Caco-2 (cell line): ENCODE measurements around the gene CIB2. TPM values are rescaled to one million over a fixed set of nuclear protein-coding genes. Genes with fewer than 3 reads are reported as not detected.

Experiments
- BruUV-seq: library from RNA; stranded (reverse); fragments of 400-500 nt; replicated peaks from 2 replicates; lab custom pipeline; 2021; lab: Mats Ljungman, UMichigan
- CTCF ChIA-PET: fragments of 300-600 bp; sonication (Branson Sonifier 250); formaldehyde crosslinking; loops from one replicate; lab custom pipeline; 2022; ENCODE audit warnings: antibody characterized with exemption; lab: Charles Lee
- POLR2A ChIA-PET: fragments of 300-600 bp; sonication (Branson Sonifier 250); formaldehyde crosslinking; loops from one replicate; lab custom pipeline; 2022; ENCODE audit warnings: antibody characterized with exemption; lab: Charles Lee
- DNase-seq, 2 experiments: peaks; one replicate each; pipeline versions ENCODE4 v3.0.0 to v3.0.0-alpha.2; 2020 to 2022
- H3K27me3 ChIP-seq: replicated peaks from 2 replicates; pipeline ENCODE4 v1.6.0; 2011; ENCODE audit warnings: low read length; ENCODE audit not compliant: control insufficient read depth, insufficient read depth
- H3K36me3 ChIP-seq: 2 replicates; pipeline ENCODE4 v1.5.1; 2011; ENCODE audit warnings: low read length; ENCODE audit not compliant: control insufficient read depth, insufficient read depth
- H3K4me1 ChIP-seq: fragments of 250-450 bp; sonication (Bioruptor Pico); 2 replicates; pipeline ENCODE4 v1.5.1; 2020; ENCODE audit warnings: mild to moderate bottlenecking
- H3K4me3 ChIP-seq: 2 replicates; pipeline ENCODE4 v1.5.1; 2011; ENCODE audit warnings: low read depth, mild to moderate bottlenecking, control low read depth, low read length
- H3K9me3 ChIP-seq: fragments of 250-450 bp; sonication (Bioruptor Pico); 2 replicates; pipeline ENCODE4 v1.5.1; 2020; ENCODE audit warnings: mild to moderate bottlenecking, moderate library complexity
- H3K27ac Mint-ChIP-seq: one replicate; pipeline ENCODE4 v1.8.0; 2022; ENCODE audit warnings: mixed read lengths; ENCODE audit not compliant: unreplicated experiment
- H3K27me3 Mint-ChIP-seq: one replicate; pipeline ENCODE4 v1.8.0; 2022; ENCODE audit warnings: mixed read lengths; ENCODE audit not compliant: insufficient read depth, unreplicated experiment
- H3K36me3 Mint-ChIP-seq: one replicate; pipeline ENCODE4 v1.8.0; 2022; ENCODE audit warnings: mild to moderate bottlenecking, mixed read lengths; ENCODE audit not compliant: insufficient read depth, unreplicated experiment
- H3K4me1 Mint-ChIP-seq: one replicate; pipeline ENCODE4 v1.8.0; 2022; ENCODE audit warnings: low read depth, mixed read lengths; ENCODE audit not compliant: unreplicated experiment
- H3K4me3 Mint-ChIP-seq: one replicate; pipeline ENCODE4 v1.8.0; 2022; ENCODE audit warnings: mild to moderate bottlenecking, moderate library complexity, mixed read lengths; ENCODE audit not compliant: unreplicated experiment
- H3K9me3 Mint-ChIP-seq: one replicate; pipeline ENCODE4 v1.8.0; 2022; ENCODE audit warnings: mixed read lengths; ENCODE audit not compliant: unreplicated experiment
- CTCF ChIP-seq, 2 experiments: fragments of 200-600 bp in 1 of 2; IDR thresholded peaks; 1 replicate in 1 of 2; 2 replicates in 1 of 2; pipeline versions ENCODE4 v1.5.1 to v1.8.0; 2011 to 2022; ENCODE audit warnings: antibody characterized with exemption in 1 of 2, control low read depth in 1 of 2, inconsistent platforms in 1 of 2, low read depth in 1 of 2, low read length in 1 of 2, mild to moderate bottlenecking in 1 of 2, moderate library complexity in 1 of 2; ENCODE audit not compliant: insufficient read depth in 1 of 2, severe bottlenecking in 1 of 2, unreplicated experiment in 1 of 2
- intact Hi-C: fragments of 100-400 bp; cut with micrococcal nuclease; formaldehyde crosslinking; loops from one replicate; pipeline ENCODE4 v1.10.0; 2022; ENCODE audit not compliant: unreplicated experiment
- total RNA-seq: library from RNA; stranded (reverse); gene quantifications from 2 replicates; pipeline ENCODE4 v1.2.3, GENCODE V29; 2022

The CIB2 gene
- total RNA-seq, 1 experiment from 2014 or later = 0.75 TPM

- Mint-ChIP-seq H3K36me3 (no peaks in the 10 kb centered on the region), H3K27me3 (no peaks in the 10 kb centered on the region), H3K27ac (no peak overlapping the region), H3K4me3 (no peak overlapping the region), H3K9me3 (no peaks in the 10 kb centered on the region), H3K4me1 (peaks cover 7% of the 10 kb centered on the region)
- DNase-seq = no peak
- Histone ChIP-seq H3K36me3 (no peaks in the 10 kb centered on the region), H3K4me3 (no peak overlapping the region), H3K27me3 (no peaks in the 10 kb centered on the region), H3K4me1 (no peaks in the 10 kb centered on the region), H3K9me3 (no peaks in the 10 kb centered on the region)
- intact Hi-C loops = no loop called here
- no TSS peak for BruUV-seq
- ChIA-PET CTCF (interaction anchor here (0.8 to 2.5 kb wide), 3 partner anchors 15 to 84 kb away, joined by 3 to 26 read pairs (median 3); no protein-coding TSS in a partner anchor), POLR2A (no interaction called here)
- TF ChIP-seq CTCF (IDR thresholded peaks at IDR 0.05; ENCODE audit: insufficient read depth in 1 of 2, low read depth in 1 of 2, low read length in 1 of 2, severe bottlenecking in 1 of 2, unreplicated experiment in 1 of 2) = no peak
These were observed 19.5 kb downstream of the CIB2 start for GRCh38 chr15:78111788-78112187.

- H3K9me3 ChIP-seq = no peaks in the 10 kb centered on the region
- H3K4me1 Mint-ChIP-seq = peaks cover 7% of the 10 kb centered on the region
- TF ChIP-seq CTCF (IDR thresholded peaks at IDR 0.05; ENCODE audit: insufficient read depth in 1 of 2, low read depth in 1 of 2, low read length in 1 of 2, severe bottlenecking in 1 of 2, unreplicated experiment in 1 of 2) = no peak
- no peak overlapping the region for H3K4me3 Mint-ChIP-seq
- POLR2A ChIA-PET = no interaction called here
- DNase-seq = no peak
- no peak overlapping the region for H3K4me3 ChIP-seq
- H3K9me3 Mint-ChIP-seq = no peaks in the 10 kb centered on the region
- no peaks in the 10 kb centered on the region for H3K27me3 Mint-ChIP-seq
- H3K36me3 ChIP-seq = no peaks in the 10 kb centered on the region
- intact Hi-C loops = no loop called here
- H3K4me1 ChIP-seq = no peaks in the 10 kb centered on the region
- H3K27ac Mint-ChIP-seq = no peak overlapping the region
- no peaks in the 10 kb centered on the region for H3K27me3 ChIP-seq
- CTCF ChIA-PET = interaction anchor here (0.6 to 0.9 kb wide), 2 partner anchors 16 to 85 kb away, joined by 3 read pairs; no protein-coding TSS in a partner anchor
- H3K36me3 Mint-ChIP-seq = no peaks in the 10 kb centered on the region
- no TSS peak for BruUV-seq
These were observed 20.2 kb downstream of the CIB2 start for GRCh38 chr15:78110916-78111475.

DNA sequence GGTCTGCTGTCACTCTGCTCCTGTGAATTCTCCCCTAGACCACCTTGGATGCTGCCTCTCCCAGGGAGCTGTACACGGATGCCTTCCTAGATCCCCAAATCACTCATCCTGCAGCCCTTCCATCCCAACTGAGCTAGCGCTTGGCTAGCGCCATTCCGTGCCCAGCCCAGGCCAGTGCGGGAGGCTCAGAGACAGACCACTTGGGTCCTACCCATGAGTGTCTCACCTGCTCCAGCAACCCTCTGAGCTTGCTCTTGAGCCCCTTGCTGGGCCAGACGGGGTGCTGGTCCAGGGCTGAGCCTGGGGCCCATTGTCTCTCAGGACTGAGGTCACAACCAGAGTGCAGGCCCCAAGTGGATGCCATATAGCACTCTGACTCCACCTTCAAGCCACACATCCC, 21.1 kb downstream of the CIB2 start:
- no peak overlapping the region for H3K4me3 ChIP-seq
- no peak overlapping the region for H3K27ac Mint-ChIP-seq
- no peaks in the 10 kb centered on the region for H3K9me3 Mint-ChIP-seq
- peaks cover 7% of the 10 kb centered on the region for H3K4me1 Mint-ChIP-seq
- H3K4me3 Mint-ChIP-seq = no peak overlapping the region
- TF ChIP-seq CTCF (IDR thresholded peaks at IDR 0.05; ENCODE audit: insufficient read depth in 1 of 2, low read depth in 1 of 2, low read length in 1 of 2, severe bottlenecking in 1 of 2, unreplicated experiment in 1 of 2) = no peak
- H3K4me1 ChIP-seq = no peaks in the 10 kb centered on the region
- BruUV-seq = no TSS peak
- no peaks in the 10 kb centered on the region for H3K27me3 Mint-ChIP-seq
- no peaks in the 10 kb centered on the region for H3K36me3 Mint-ChIP-seq
- no peaks in the 10 kb centered on the region for H3K9me3 ChIP-seq
- intact Hi-C loops = no loop called here
- H3K36me3 ChIP-seq = no peaks in the 10 kb centered on the region
- no peaks in the 10 kb centered on the region for H3K27me3 ChIP-seq
- POLR2A ChIA-PET = interaction anchor here (0.5 kb wide), 1 partner anchor 185 kb away, joined by 4 read pairs; no protein-coding TSS in a partner anchor
- no peak for DNase-seq
- CTCF ChIA-PET = interaction anchor here (2.9 kb wide), 1 partner anchor 144 kb away, joined by 31 read pairs; no protein-coding TSS in a partner anchor
